B cell (primary cell): ENCODE results near the gene ZNF878. TPM values are rescaled to one million over a fixed set of nuclear protein-coding genes. Genes with fewer than 3 reads are reported as not detected.

Source experiments
- ATAC-seq: fragments of 200-7000 bp; cut with Tn5 transposase; one replicate; pipeline ENCODE4 v1.10.0; 2021; ENCODE audit warnings: low read depth, mild to moderate bottlenecking, moderate number of reproducible peaks, moderate library complexity
- CTCF ChIA-PET: fragments of 350-600 bp; sonication (Branson Sonifier 250); formaldehyde crosslinking; loops from one replicate; lab custom pipeline; 2021; ENCODE audit warnings: antibody characterized with exemption, inconsistent platforms; lab: Charles Lee
- POLR2A ChIA-PET: fragments of 350-600 bp; sonication (Branson Sonifier 250); formaldehyde crosslinking; loops from one replicate; lab custom pipeline; 2021; ENCODE audit warnings: antibody characterized with exemption; lab: Charles Lee
- DNase-seq: peaks from one replicate; pipeline ENCODE4 v3.0.0; 2013
- H2AFZ ChIP-seq: 2 replicates; pipeline ENCODE4 v1.6.1; 2012; ENCODE audit warnings: mild to moderate bottlenecking, low read depth, low read length; ENCODE audit not compliant: insufficient read depth, poor library complexity, severe bottlenecking
- H3K27ac ChIP-seq, 2 donors: 1 replicate in 1 of 2; 2 replicates in 1 of 2; pipeline ENCODE4 v1.5.1; 2012 to 2013; ENCODE audit warnings: low read length in 2 of 2, mild to moderate bottlenecking in 2 of 2, moderate library complexity in 1 of 2
- H3K27me3 ChIP-seq, 4 experiments: fragments of 200-600 bp in 1 of 4; sonication (generic) in 1 of 4; replicated peaks in 1 of 4; 1 replicate in 2 of 4; 2 replicates in 2 of 4; pipeline versions ENCODE4 v1.6.1 to v1.7.0; 2013 to 2016; ENCODE audit warnings: low read length in 3 of 4, mild to moderate bottlenecking in 2 of 4, mixed read lengths in 1 of 4, moderate library complexity in 1 of 4; ENCODE audit not compliant: insufficient read depth in 4 of 4, control insufficient read depth in 3 of 4; ENCODE audit errors: control extremely low read depth in 1 of 4
- H3K36me3 ChIP-seq, 2 experiments: replicated peaks in 1 of 2; 1 replicate in 1 of 2; 2 replicates in 1 of 2; pipeline versions ENCODE4 v1.6.1 to v1.7.1; 2013; ENCODE audit warnings: low read length in 1 of 2; ENCODE audit not compliant: insufficient read depth in 2 of 2, control insufficient read depth in 1 of 2; ENCODE audit errors: control extremely low read depth in 1 of 2, extremely low read depth in 1 of 2
- H3K4me1 ChIP-seq, 2 donors: fragments of 200-600 bp in 1 of 2; sonication (generic) in 1 of 2; 1 replicate in 1 of 2; 2 replicates in 1 of 2; pipeline versions ENCODE4 v1.5.1 to v1.6.1; 2013 to 2017; ENCODE audit warnings: low read length in 2 of 2; ENCODE audit not compliant: control insufficient read depth in 2 of 2, insufficient read depth in 2 of 2
- H3K4me2 ChIP-seq: replicated peaks from 2 replicates; pipeline ENCODE3; 2012; ENCODE audit warnings: mild to moderate bottlenecking, low read depth, low read length; ENCODE audit not compliant: poor library complexity, severe bottlenecking
- H3K4me3 ChIP-seq, 5 experiments: fragments of 200-600 bp in 1 of 5; sonication (generic) in 1 of 5; 1 replicate in 3 of 5; 2 replicates in 2 of 5; pipeline versions ENCODE4 v1.5.1 to v1.7.0; 2011 to 2016; ENCODE audit warnings: low read length in 4 of 5, mild to moderate bottlenecking in 4 of 5, low read depth in 2 of 5, control low read depth in 1 of 5, moderate library complexity in 1 of 5; ENCODE audit not compliant: insufficient read depth in 1 of 5; ENCODE audit errors: control extremely low read depth in 1 of 5, extremely low read depth in 1 of 5
- H3K79me2 ChIP-seq: fragments of 200-600 bp; sonication (generic); one replicate; pipeline ENCODE4 v1.6.0; 2016; ENCODE audit warnings: low read length; ENCODE audit not compliant: control insufficient read depth, insufficient read depth
- H3K9ac ChIP-seq: fragments of 200-600 bp; sonication (generic); 2 replicates; pipeline ENCODE4 v1.6.1; 2017; ENCODE audit warnings: mild to moderate bottlenecking, low read length, moderate library complexity
- H3K9me3 ChIP-seq, 3 donors: one replicate each; pipeline versions ENCODE4 v1.6.1 to v1.7.1; 2013; ENCODE audit warnings: low read length in 2 of 3; ENCODE audit not compliant: control insufficient read depth in 2 of 3, insufficient read depth in 1 of 3; ENCODE audit errors: control extremely low read depth in 1 of 3
- H4K20me1 ChIP-seq: 2 replicates; pipeline ENCODE4 v1.6.0; 2012; ENCODE audit warnings: mild to moderate bottlenecking, low read length; ENCODE audit not compliant: insufficient read depth, control insufficient read depth, poor library complexity, severe bottlenecking
- H3K27ac Mint-ChIP-seq: one replicate; pipeline ENCODE4 v1.8.0; 2021; ENCODE audit warnings: mixed read lengths
- H3K27me3 Mint-ChIP-seq: one replicate; pipeline ENCODE4 v1.8.0; 2021; ENCODE audit warnings: mixed read lengths
- H3K4me1 Mint-ChIP-seq: one replicate; pipeline ENCODE4 v1.8.0; 2021; ENCODE audit warnings: mixed read lengths
- H3K4me3 Mint-ChIP-seq: one replicate; pipeline ENCODE4 v1.8.0; 2021; ENCODE audit warnings: mixed read lengths
- H3K9me3 Mint-ChIP-seq: one replicate; pipeline ENCODE4 v1.8.0; 2022; ENCODE audit warnings: mixed read lengths; ENCODE audit not compliant: insufficient read depth
- EZH2 ChIP-seq: IDR thresholded peaks from 2 replicates; pipeline ENCODE4 v1.6.1; 2012; ENCODE audit warnings: borderline replicate concordance, low read depth, mild to moderate bottlenecking, moderate library complexity, low read length; ENCODE audit not compliant: insufficient read depth, poor library complexity, severe bottlenecking
- whole genome bisulfite sequencing: methylation state at CpG from one replicate; pipeline ENCODE4 v1.1.5; 2013; ENCODE audit warnings: missing lambda C conversion rate; ENCODE audit not compliant: insufficient coverage; 5-methylcytosine and 5-hydroxymethylcytosine counted together
- intact Hi-C: fragments of 100-400 bp; cut with micrococcal nuclease; formaldehyde crosslinking; loops from one replicate; pipeline ENCODE4 v1.10.0; 2022
- polyA plus RNA-seq: library from polyadenylated mRNA; depleted of rRNA; stranded (reverse); fragments of >200 nt; gene quantifications from 2 replicates; pipeline ENCODE4 v1.2.3, GENCODE V29; 2012
- total RNA-seq, 2 donors: library from RNA; stranded (reverse); fragments of 120-200 nt in 1 of 2; gene quantifications; 1 replicate in 1 of 2; 2 replicates in 1 of 2; pipeline versions ENCODE4 v1.2.3 to v1.2.4, GENCODE V29; 2013 to 2022
- TF ChIP-seq, protein P1 (sequence below): fragments of 200-600 bp; IDR thresholded peaks from one replicate; pipeline ENCODE4 v1.8.0; 2022; ENCODE audit warnings: antibody characterized with exemption, mild to moderate bottlenecking

The ZNF878 gene
- total and polyA plus RNA-seq, 2 donors (not counting 1 experiment from before 2014, with no cell fraction given), result 0.04 TPM; not detected in 1

- H2AFZ ChIP-seq, result no peak overlapping the region
- ATAC-seq (no peak), DNase-seq (no peak)
- H3K4me2 ChIP-seq, result no peak overlapping the region
- Mint-ChIP-seq H3K27me3 (no peaks in the 10 kb centered on the region), H3K4me1 (peaks cover 8% of the 10 kb centered on the region), H3K9me3 (peaks cover 12% of the 10 kb centered on the region), H3K4me3 (no peak overlapping the region), H3K27ac (no peak overlapping the region)
- no peak overlapping the region for H3K27ac ChIP-seq
- CTCF ChIA-PET, result no interaction called here
- TF ChIP-seq EZH2, result no peak
- TF ChIP-seq, protein P1, sequence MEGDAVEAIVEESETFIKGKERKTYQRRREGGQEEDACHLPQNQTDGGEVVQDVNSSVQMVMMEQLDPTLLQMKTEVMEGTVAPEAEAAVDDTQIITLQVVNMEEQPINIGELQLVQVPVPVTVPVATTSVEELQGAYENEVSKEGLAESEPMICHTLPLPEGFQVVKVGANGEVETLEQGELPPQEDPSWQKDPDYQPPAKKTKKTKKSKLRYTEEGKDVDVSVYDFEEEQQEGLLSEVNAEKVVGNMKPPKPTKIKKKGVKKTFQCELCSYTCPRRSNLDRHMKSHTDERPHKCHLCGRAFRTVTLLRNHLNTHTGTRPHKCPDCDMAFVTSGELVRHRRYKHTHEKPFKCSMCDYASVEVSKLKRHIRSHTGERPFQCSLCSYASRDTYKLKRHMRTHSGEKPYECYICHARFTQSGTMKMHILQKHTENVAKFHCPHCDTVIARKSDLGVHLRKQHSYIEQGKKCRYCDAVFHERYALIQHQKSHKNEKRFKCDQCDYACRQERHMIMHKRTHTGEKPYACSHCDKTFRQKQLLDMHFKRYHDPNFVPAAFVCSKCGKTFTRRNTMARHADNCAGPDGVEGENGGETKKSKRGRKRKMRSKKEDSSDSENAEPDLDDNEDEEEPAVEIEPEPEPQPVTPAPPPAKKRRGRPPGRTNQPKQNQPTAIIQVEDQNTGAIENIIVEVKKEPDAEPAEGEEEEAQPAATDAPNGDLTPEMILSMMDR, result no peak
- no peaks in the 10 kb centered on the region for H3K79me2 ChIP-seq
- intact Hi-C loops, result no loop called here
- no peak overlapping the region for H3K4me3 ChIP-seq
- peaks cover 17 to 25% (median 22%) of the 10 kb centered on the region in 3 donors for H3K9me3 ChIP-seq
- 90% methylated on average over 2 of the region's 2 CpGs for WGBS
- H3K36me3 ChIP-seq, result no peaks in the 10 kb centered on the region
- H3K9ac ChIP-seq, result no peak overlapping the region
- H3K4me1 ChIP-seq, result peaks cover 6 to 9% of the 10 kb centered on the region in 2 donors
- peaks cover 0 to 2% (median 0%) of the 10 kb centered on the region in 4 experiments for H3K27me3 ChIP-seq
- H4K20me1 ChIP-seq, result no peaks in the 10 kb centered on the region
- POLR2A ChIA-PET, result no interaction called here
Observed at GRCh38 chr19:12047868-12048267, 4.9 kb downstream of the ZNF878 start.

DNA sequence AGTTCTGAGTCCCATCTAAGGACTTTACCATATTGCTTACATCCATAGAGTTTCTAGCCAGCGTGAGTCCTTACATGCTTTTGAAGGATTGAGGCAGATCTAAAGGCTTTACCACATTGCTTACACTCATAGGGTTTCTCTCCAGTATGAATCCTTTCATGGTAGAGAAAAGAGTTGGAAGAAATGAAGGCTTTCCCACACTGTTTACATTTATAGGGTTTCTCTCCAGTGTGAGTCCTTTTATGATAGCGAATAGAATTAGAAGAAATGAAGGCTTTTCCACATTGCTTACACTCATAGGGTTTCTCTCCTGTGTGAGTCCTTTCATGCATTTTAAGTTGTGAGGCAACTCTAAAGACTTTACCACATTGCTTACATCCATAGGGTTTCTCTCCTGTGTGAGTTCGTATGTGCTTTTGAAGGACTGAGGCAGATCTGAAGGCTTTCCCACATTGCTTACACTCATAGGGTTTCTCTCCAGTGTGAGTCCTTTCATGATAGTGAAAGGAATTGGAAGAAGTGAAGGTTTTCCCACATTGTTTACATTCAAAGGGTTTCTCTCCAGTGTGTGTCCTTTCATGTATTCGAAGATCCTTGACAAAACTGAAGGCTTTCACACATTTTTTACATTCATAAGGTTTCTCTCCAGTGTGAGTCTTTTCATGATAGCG, 8.9 kb downstream of the ZNF878 start:
- Mint-ChIP-seq H3K4me3 (no peak overlapping the region), H3K4me1 (no peaks in the 10 kb centered on the region), H3K27me3 (no peaks in the 10 kb centered on the region), H3K27ac (no peak overlapping the region), H3K9me3 (peaks cover 12% of the 10 kb centered on the region)
- H3K4me1 ChIP-seq, result no peaks in the 10 kb centered on the region
- no peak overlapping the region for H2AFZ ChIP-seq
- H3K9me3 ChIP-seq, result peaks cover 16 to 39% (median 26%) of the 10 kb centered on the region in 3 donors
- H4K20me1 ChIP-seq, result no peaks in the 10 kb centered on the region
- POLR2A ChIA-PET, result no interaction called here
- no peak overlapping the region for H3K9ac ChIP-seq
- no peak overlapping the region for H3K27ac ChIP-seq
- ATAC-seq (no peak), DNase-seq (no peak)
- intact Hi-C loops, result no loop called here
- H3K27me3 ChIP-seq, result no peaks in the 10 kb centered on the region
- CTCF ChIA-PET, result no interaction called here
- no peaks in the 10 kb centered on the region for H3K36me3 ChIP-seq
- H3K79me2 ChIP-seq, result no peaks in the 10 kb centered on the region
- no CpG with 5 or more reads among the region's 5 CpGs for WGBS
- H3K4me3 ChIP-seq, result no peak overlapping the region
- no peak for TF ChIP-seq EZH2
- TF ChIP-seq, protein P1, result no peak
- no peak overlapping the region for H3K4me2 ChIP-seq
